Lower leg skin (tissue), 4 donors: ENCODE results near the gene ARID3B. TPM values are rescaled to one million over a fixed set of nuclear protein-coding genes. Genes with fewer than 3 reads are reported as not detected.

ENCODE experiments used
- DNase-seq, 2 donors: peaks; one replicate each; pipeline ENCODE4 v3.0.0-alpha.2; 2019; ENCODE audit warnings: low spot score in 2 of 2
- H3K4me3 ChIP-seq: fragments of 200-600 bp; sonication (generic); 2 replicates; pipeline ENCODE4 v1.5.1; 2017; ENCODE audit warnings: mild to moderate bottlenecking, low read depth; ENCODE audit not compliant: poor library complexity, severe bottlenecking
- POLR2A ChIP-seq, 2 donors: fragments of 450-650 bp; IDR thresholded peaks; one replicate each; pipeline ENCODE4 v1.6.1; 2016 to 2017; ENCODE audit warnings: antibody characterized with exemption in 2 of 2, mild to moderate bottlenecking in 1 of 2, moderate library complexity in 1 of 2
- WGBS, 2 donors: methylation state at CpG; one replicate each; pipeline ENCODE4 v1.1.5; 2018; 5-methylcytosine and 5-hydroxymethylcytosine counted together
- intact Hi-C: fragments of 100-400 bp; cut with DNase I; formaldehyde crosslinking; loops from one replicate; pipeline ENCODE4 v1.15.0; 2023; ENCODE audit warnings: low total_unique reads
- total RNA-seq, 4 donors: library from RNA; depleted of rRNA; stranded (reverse); fragments of >200 nt; gene quantifications; one replicate each; pipeline ENCODE4 v1.1.0, GENCODE V29; 2016
- TF ChIP-seq, protein P1 (sequence below), 3 donors: fragments of 450-650 bp; IDR thresholded peaks; one replicate each; pipeline ENCODE4 v1.5.1; 2016; ENCODE audit warnings: antibody characterized with exemption in 3 of 3, mild to moderate bottlenecking in 3 of 3, moderate library complexity in 2 of 3

Gene ARID3B
- total RNA-seq, 4 donors from 2014 or later: 4.9 to 6.3 (median 6.1) TPM

DNA sequence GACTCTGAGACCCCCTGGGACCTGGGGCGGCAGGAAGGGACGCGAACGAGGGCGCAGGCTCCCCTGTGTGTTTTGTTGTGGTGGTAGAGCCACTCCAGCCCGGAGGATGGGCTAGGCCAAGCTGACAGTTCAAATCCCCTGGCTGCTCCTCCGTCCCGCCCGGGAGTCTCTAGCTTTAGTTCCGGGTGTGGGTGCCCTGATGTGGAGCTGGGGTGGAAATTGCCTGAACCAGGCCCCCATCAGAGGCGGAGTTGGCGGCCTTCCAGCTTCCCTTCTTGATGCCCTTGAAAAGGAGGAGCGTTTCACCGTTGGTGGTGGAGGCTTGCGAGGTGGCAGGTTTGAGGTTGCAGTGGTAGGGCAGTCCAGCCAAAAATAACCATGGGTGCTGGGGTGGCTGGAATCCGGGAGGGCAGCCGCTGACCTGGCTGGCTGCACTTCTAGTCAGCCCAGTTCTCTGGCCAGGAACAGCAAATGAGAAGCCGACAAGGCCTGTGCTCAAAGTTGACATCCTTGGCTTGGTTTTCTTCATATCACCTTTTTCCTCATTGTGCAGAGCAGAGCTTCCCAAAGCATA lies 75.4 kb downstream of the ARID3B start:
- DNase-seq: peak; percentile 70 to 96
- TF ChIP-seq, protein P1, sequence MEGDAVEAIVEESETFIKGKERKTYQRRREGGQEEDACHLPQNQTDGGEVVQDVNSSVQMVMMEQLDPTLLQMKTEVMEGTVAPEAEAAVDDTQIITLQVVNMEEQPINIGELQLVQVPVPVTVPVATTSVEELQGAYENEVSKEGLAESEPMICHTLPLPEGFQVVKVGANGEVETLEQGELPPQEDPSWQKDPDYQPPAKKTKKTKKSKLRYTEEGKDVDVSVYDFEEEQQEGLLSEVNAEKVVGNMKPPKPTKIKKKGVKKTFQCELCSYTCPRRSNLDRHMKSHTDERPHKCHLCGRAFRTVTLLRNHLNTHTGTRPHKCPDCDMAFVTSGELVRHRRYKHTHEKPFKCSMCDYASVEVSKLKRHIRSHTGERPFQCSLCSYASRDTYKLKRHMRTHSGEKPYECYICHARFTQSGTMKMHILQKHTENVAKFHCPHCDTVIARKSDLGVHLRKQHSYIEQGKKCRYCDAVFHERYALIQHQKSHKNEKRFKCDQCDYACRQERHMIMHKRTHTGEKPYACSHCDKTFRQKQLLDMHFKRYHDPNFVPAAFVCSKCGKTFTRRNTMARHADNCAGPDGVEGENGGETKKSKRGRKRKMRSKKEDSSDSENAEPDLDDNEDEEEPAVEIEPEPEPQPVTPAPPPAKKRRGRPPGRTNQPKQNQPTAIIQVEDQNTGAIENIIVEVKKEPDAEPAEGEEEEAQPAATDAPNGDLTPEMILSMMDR (IDR thresholded peaks at IDR 0.05): no peak
- TF ChIP-seq POLR2A (IDR thresholded peaks at IDR 0.05): no peak
- intact Hi-C loops: no loop called here
- peak overlapping the region; percentile 96 for H3K4me3 ChIP-seq
- WGBS, 2 donors: 1% methylated on average over 15 to 18 of the region's 18 CpGs

DNA sequence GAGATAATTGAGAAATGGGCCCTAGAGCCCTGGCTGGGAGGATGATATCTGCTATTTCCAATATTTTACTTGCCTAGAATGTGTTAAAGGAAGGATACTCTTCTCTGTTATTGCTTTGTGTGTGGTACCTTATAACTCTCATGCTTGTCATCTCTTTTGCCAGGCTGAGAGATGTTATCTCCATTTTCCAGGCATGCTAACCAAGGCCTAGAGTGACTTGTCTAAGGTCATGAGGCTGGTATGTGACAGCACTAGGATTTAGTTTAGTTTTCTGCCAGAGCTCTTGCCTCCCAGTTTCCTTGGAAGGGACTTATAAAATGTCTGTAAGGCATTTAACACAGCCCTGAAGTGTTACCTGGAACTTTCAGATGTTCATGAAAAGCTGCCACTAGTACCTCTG lies 76.0 kb downstream of the ARID3B start:
- DNase-seq: no peak
- intact Hi-C loops: no loop called here
- H3K4me3 ChIP-seq: no peak overlapping the region
- TF ChIP-seq POLR2A (IDR thresholded peaks at IDR 0.05): no peak
- TF ChIP-seq, protein P1 (IDR thresholded peaks at IDR 0.05): no peak

DNA sequence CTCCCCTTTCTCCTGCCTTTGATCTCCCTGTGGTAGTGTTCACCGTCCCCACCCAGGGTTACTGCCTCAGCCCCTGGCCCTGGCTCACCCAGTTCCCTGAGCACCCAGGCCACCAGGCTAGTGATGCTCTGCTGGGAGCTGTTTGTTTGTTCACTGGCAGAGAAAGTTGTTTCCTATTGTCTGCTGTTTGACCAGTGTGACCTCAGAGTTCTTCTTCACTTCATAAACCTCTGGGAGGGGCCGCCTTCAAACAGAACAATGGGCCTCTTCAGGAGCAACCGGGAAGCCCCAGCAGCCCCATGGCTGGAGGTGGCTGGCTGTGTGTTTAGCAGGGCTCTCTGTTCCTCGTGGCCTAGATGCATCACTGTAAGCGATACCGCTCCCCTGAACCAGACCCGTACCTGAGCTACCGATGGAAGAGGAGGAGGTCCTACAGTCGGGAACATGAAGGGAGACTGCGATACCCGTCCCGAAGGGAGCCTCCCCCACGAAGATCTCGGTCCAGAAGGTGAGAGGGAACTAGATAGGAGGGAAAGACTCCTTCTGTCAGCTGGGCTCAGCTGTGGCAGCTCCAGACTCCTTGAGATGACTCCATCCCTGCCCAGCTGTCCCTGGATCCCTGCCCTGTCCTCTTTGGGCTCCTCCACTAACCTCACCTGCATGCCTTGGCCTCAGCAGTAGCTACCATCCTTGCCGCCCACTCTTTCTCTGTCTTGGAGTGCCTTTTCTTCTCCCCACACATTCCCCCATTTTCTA lies 78.0 kb downstream of the ARID3B start:
- intact Hi-C loops: no loop called here

DNA sequence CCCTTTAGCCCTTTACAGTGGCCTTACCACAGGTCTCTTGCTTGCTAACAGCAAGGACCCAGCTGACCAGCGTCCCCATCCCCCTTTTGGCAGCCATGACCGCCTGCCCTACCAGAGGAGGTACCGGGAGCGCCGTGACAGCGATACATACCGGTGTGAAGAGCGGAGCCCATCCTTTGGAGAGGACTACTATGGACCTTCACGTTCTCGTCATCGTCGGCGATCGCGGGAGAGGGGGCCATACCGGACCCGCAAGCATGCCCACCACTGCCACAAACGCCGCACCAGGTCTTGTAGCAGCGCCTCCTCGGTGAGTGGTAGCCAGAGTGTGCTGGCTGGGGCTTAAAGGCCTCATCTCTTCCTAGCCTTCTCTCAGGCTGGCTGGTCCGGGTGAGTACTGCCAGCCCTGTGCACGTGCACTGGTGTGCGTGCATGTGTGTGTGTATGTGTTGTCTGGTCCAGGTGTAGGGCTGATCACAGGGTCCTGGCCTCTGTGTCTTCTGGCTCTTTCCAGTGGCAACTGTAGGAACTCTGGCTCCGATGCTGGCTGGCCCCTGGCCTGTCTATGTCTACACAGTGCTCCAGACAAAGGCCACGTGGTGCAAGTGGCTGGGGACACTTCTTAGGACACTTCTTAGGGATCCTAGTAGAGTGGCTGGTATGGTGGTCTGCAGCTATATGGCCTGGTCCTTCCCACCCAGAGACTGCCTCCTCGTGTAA lies 79.1 kb downstream of the ARID3B start:
- DNase-seq: no peak
- TF ChIP-seq, protein P1 (IDR thresholded peaks at IDR 0.05): no peak
- TF ChIP-seq POLR2A (IDR thresholded peaks at IDR 0.05): no peak
- intact Hi-C loops: no loop called here
- WGBS, 2 donors: 86 to 91% methylated on average over 27 of the region's 27 CpGs
- H3K4me3 ChIP-seq: no peak overlapping the region

More for the DNA sequence above, 78.0 kb downstream of the ARID3B start:
- DNase-seq: no peak
- 84 to 85% methylated on average over 15 of the region's 15 CpGs for WGBS, 2 donors
- H3K4me3 ChIP-seq: no peak overlapping the region
- no peak for TF ChIP-seq POLR2A (IDR thresholded peaks at IDR 0.05)
- TF ChIP-seq, protein P1 (IDR thresholded peaks at IDR 0.05): no peak

DNA sequence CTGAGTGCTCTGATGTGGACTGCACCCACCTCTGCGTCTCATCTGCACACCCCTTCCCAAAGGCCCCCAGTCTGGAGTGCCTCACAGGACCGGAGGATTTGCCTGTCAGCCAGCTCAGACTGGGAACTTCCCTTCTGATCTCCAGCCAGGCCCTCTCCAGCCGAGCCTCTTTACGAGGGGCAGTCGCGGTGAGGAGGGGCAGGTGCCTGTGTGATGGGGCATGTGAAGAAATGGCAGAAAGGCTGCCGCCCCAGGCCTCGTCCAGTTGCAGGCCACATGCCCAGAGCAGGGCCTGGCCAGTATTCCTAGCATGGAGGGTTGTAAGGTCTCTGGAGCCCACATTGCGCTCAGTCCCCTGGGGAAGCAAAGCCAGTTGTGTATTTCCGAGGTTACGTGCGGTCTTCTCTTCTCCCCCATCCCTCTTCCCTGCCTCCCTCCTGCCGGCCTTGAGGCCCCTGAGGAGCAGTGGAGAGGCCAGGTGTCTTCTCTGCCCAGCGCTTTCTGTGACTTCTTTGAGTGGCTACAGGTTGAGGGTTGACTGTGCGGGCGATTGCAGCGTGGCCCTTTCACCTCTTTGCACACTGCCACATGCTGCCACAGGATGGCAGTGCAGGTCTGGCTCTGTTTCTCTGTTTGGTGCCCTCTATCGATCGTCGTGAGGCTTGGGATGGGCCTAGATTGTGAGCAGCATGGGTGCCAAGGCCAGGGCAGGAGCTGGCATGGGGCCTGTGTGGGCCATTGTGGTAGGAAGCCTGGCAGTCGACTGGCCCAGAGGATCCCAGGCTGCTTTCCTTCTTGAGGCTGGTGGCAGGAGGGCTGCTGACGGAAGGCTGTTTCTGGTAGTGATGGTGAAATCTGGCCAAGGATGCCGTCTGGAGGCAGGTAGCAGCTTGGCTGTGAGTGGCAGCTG lies 79.9 kb downstream of the ARID3B start:
- peak; percentile 45 to 89 for DNase-seq
- no peak for TF ChIP-seq POLR2A (IDR thresholded peaks at IDR 0.05)
- TF ChIP-seq, protein P1 (IDR thresholded peaks at IDR 0.05): peak in 1 of 3 donors; percentile 19
- intact Hi-C loops: no loop called here
- 52 to 53% methylated on average over 22 to 23 of the region's 23 CpGs for WGBS, 2 donors
- no peak overlapping the region for H3K4me3 ChIP-seq
